D721Med (cell line): ENCODE data around the gene PITPNC1.
A peak's percentile ranks its signal among the peaks of the same experiment; 100 is the strongest.
"Not testable (repeated sequence)": the region's sequence is repeated elsewhere in the genome, so short reads cannot be mapped to it uniquely, and the experiment has no call there.

ENCODE experiments used
- DNase-seq: peaks from one replicate; pipeline ENCODE4 v3.0.0; 2011; ENCODE audit warnings: low spot score; ENCODE audit not compliant: insufficient read length
- FAIRE-seq: peaks from 2 replicates; lab custom pipeline; 2011; peaks lifted over from hg19 to GRCh38; lab: Jason Lieb, UNC
- TF ChIP-seq, protein P1 (sequence below): IDR thresholded peaks from 2 replicates; pipeline ENCODE4 v1.5.1; 2012; ENCODE audit warnings: mild to moderate bottlenecking, control low read depth; ENCODE audit not compliant: insufficient read depth; ENCODE audit errors: missing control alignments

Gene PITPNC1

DNA sequence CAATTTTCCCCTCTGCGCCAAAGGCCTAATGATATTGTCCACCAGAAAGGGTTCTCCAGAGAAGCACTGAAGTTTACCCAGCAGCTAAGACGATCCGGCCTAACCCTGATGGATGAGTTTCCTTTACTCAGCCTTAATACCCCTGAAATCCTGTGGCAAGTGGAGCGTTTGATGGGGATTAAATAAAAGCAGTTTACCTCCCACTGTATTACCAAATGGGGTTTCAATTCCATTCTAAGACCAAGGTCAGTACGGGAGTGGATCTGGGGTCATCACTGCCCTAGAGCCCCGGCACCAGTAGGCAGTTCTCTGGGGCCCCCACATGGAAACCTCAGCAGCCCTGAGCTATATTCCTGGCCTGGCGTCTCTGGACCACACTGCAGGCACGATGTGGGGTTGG lies 243.6 kb downstream of the PITPNC1 start:
- FAIRE-seq, result peak; percentile 88
- peak; percentile 57 for DNase-seq
- TF ChIP-seq, protein P1, sequence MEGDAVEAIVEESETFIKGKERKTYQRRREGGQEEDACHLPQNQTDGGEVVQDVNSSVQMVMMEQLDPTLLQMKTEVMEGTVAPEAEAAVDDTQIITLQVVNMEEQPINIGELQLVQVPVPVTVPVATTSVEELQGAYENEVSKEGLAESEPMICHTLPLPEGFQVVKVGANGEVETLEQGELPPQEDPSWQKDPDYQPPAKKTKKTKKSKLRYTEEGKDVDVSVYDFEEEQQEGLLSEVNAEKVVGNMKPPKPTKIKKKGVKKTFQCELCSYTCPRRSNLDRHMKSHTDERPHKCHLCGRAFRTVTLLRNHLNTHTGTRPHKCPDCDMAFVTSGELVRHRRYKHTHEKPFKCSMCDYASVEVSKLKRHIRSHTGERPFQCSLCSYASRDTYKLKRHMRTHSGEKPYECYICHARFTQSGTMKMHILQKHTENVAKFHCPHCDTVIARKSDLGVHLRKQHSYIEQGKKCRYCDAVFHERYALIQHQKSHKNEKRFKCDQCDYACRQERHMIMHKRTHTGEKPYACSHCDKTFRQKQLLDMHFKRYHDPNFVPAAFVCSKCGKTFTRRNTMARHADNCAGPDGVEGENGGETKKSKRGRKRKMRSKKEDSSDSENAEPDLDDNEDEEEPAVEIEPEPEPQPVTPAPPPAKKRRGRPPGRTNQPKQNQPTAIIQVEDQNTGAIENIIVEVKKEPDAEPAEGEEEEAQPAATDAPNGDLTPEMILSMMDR, result no peak

DNA sequence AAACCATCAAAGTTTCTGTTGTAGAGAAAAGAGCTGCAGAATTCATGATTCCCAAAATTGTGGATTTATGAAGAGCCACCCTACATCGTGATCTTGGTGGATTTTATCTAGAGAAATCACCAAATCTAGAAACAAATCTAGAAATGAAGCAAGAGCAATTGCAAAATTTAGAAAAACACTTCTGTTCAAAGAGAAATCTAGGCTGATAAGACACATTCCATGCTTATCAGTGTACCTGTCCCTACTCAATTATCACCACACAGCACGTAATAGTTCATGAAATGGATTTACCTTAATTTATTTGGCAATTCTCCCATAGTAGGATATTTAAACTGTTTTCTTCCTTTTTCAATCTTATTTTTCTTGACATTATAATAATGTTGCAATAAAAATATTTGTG lies 246.7 kb downstream of the PITPNC1 start:
- TF ChIP-seq, protein P1, result no peak
- DNase-seq (no peak), FAIRE-seq (no peak)

DNA sequence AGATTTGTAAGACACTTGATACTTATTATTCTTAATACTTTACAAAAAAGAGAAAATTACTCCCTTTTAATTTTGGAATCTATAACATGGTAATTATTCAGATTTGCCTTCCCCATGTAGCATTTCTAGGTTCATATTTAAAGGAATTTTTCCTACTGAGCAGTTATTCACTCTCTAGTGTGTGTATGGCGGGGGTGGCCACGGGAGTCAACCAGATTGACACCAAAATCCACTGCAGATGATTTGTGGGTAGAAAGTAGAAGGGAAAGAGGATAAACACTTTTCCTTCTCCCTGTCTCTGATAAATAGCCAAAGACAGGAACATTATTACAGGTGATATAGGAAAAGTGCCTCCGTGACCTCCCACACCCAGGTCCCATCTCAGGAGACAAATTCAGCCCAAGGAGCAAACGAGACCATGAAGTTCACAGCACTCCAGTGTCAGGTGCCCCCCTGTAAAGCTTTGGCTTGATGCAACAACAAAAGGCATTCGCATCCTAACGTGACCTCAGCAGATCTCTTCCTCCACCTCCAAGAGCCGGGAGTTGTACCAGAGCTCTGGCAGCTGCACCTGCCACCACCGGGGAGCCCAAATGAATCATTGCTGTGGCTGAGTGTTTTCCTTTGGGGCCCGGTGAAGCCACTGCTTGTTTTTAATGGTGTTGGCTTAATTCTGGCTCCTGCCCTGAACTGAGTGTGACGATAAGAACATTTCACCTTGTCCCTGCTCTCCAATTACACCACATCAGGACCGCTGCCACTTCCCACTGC lies 248.0 kb downstream of the PITPNC1 start:
- TF ChIP-seq, protein P1, result no peak
- DNase-seq, result no peak
- FAIRE-seq, result no peak

DNA sequence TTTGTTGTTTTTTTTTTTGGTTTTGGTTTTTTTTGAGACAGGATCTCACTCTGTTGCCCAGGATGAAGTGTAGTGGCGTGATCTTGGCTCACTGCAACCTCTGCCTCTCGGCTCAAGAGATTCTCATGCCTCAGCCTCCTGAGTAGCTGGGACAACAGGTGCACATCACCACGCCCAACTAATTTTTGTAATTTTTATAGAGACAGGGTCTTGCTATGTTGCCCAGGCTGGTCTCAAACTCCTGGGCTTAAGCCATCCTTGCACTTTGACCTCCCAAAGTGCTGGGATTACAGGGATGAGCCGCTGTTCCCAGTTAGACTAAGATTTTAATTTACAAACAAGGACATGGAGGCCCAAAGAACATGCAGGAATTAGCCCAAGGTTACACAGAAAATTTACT lies 248.9 kb downstream of the PITPNC1 start:
- FAIRE-seq (no peak), DNase-seq (no peak)
- TF ChIP-seq, protein P1, result no peak

DNA sequence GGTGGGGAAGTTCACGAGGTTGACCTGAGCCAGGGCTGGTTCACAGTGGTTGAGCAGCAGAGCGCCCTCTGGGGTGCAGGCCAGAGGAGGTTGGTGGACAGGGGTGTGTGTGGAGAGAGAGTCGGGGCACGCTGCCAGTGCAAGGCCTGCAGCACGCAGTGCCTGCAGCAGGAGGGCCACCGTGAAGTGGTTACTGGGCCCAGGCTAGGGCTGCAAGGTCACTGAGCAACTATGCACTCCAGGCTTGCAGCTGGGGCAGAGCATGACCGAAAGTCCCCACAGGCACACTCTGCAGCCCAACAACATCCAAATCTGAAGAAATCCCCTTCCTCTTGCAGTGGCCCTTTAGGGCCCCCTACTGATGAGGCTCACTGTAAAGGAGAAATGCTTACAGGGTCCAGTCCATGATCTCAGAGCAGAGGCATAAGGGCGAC lies 251.5 kb downstream of the PITPNC1 start:
- no peak for DNase-seq
- FAIRE-seq, result no peak
- TF ChIP-seq, protein P1, result peak; percentile 28

DNA sequence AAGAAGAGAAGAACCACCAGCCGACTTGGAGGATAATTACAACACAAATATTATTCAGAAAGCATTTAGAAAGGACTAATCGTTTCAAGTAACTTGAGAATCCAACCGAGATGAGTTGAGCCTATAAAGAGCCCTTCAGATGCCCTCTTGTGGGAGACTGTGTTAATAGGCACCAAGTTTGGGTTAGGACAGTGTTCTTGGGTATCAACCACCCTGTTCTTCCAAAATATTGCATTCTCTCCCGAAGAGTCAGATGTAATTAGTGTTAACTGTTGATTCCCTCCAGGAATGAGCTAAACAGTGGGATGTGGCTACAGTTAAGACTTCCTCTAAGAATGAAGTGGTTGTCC lies 252.9 kb downstream of the PITPNC1 start:
- TF ChIP-seq, protein P1, result peak; percentile 62
- DNase-seq (no peak), FAIRE-seq (no peak)

DNA sequence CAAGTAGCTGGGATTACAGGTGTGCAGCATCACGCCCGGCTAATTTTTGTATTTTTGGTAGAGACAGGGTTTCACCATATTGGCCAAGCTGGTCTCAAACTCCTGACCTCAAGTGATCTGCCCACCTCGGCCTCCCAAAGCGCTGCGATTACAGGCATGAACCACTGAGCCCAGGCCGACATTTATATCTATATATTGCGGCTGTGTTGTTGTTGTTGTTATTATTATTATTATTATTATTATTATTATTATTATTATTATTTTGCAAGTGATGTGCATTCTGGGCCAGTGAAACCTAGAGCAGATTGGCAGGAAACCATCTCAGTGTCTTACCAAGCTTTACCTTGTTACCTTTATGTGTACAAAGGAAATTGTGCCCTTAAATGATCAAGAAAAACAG lies 253.8 kb downstream of the PITPNC1 start:
- not testable (repeated sequence) for FAIRE-seq, DNase-seq
